ENCODE measurements around the gene APBA2. TPM values are rescaled to one million over a fixed set of nuclear protein-coding genes. Genes with fewer than 3 reads are reported as not detected.

Gene APBA2
- total RNA-seq, 4 donors from 2014 or later, result 1.1 to 2.4 (median 1.3) TPM

- TF ChIP-seq, protein P1, sequence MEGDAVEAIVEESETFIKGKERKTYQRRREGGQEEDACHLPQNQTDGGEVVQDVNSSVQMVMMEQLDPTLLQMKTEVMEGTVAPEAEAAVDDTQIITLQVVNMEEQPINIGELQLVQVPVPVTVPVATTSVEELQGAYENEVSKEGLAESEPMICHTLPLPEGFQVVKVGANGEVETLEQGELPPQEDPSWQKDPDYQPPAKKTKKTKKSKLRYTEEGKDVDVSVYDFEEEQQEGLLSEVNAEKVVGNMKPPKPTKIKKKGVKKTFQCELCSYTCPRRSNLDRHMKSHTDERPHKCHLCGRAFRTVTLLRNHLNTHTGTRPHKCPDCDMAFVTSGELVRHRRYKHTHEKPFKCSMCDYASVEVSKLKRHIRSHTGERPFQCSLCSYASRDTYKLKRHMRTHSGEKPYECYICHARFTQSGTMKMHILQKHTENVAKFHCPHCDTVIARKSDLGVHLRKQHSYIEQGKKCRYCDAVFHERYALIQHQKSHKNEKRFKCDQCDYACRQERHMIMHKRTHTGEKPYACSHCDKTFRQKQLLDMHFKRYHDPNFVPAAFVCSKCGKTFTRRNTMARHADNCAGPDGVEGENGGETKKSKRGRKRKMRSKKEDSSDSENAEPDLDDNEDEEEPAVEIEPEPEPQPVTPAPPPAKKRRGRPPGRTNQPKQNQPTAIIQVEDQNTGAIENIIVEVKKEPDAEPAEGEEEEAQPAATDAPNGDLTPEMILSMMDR (IDR thresholded peaks at IDR 0.05; ENCODE audit: low read depth), result no peak
These were observed 146.5 kb downstream of the APBA2 start for GRCh38 chr15:29032229-29032625.

- TF ChIP-seq, protein P1 (IDR thresholded peaks at IDR 0.05; ENCODE audit: low read depth), result no peak
These were observed 147.0 kb downstream of the APBA2 start for GRCh38 chr15:29032751-29033150.

DNA sequence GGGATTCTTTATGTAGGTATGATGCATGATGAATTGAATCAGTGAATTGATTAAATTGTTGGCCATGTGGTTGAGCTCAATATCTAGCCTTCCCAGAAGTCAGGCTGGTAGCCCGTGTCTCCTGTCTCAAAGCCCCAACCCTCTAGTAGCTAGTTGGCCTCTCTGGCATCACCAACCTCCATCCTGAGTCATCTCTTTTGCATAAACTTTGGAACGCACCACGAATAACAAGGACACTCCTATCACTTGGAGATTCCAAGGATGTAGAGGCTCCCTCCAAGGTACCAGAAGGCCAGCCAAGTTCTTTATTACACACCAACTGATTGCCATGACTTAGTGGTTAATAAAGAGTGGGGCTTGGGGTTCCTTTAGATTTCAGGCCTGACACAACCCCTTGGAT lies 148.4 kb downstream of the APBA2 start:
- TF ChIP-seq, protein P1 (IDR thresholded peaks at IDR 0.05; ENCODE audit: low read depth), result no peak

GRCh38 chr15:29034593-29035335 lies 149.0 kb downstream of the APBA2 start:
- TF ChIP-seq, protein P1 (IDR thresholded peaks at IDR 0.05; ENCODE audit: low read depth), result no peak

DNA sequence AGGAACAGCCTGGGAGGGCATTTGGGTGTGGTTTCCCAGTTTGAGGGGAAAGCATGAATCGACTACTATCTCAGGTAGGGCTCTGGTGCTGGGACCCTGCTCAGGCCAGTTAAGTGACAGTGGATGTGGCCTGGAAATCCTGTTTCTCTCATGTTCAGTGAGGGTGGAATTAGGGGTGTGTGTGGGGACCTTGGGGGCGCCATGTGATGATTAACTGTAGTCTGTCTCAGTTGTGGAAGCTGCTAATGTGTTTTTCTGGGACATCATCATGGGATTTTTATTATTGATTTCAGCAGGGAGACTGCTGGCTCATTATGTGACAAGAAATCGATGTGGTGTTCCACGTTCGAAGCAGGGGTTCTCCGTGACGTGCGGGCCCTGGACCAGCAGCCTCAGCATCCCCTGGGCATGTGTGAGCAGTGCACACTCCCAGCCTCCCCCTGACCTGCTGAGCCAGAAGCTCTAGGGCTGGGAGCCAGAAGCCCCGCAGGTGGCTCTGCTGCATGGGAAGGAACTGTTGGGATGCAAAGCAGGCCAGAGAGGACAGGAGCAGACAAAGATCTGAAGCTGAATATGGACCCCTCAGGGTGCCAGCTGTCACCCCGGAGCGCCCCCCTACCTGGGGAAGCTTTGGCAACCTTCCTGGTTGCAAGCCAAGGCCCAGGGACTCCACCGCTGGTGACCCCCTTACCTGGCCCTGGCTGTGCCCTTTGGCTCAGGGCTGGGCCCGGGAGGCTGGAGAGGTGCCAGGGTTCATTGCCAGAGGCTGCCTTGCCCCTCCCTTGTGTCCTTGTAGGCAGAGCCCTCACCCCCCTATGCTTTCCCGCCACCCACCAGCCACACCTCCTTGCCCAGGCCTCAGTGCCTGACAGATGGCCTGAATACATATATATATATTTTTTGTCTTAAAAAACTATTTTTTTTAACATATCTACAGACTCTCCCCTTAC lies 149.8 kb downstream of the APBA2 start:
- TF ChIP-seq, protein P1 (IDR thresholded peaks at IDR 0.05; ENCODE audit: low read depth), result no peak

DNA sequence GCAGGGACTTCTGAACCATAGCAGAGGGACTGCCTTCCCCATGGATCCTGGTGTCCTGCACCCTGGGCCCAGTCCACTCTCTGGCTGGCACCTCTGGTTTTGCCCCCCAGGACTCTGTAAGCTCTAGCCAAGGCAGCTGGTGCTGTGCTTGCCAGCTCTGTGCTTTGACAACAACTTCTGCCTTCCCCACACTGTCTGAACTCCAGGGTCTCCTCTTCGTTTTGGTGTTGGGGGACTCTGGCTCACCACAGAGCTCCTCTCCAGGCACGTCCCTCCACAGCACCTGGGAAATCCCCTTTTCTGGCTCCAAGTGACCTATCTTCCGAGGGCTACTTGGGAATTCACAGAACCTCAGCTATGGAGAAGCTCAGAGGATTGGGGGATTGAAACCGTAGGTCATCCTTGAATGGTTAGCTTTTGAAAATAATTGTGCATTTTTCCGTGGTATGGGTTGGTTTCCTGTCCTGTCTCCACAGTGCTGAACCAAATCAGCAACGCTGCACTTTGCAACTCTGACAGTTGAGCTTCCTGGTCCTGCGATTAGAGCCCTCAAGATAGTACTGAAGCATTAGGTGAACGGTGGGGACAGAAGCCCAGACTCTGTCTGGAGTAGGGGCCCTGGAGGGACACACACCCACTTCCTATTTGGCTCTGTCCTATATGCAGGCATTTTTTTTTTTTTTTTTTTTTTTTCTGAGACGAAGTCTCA lies 152.4 kb downstream of the APBA2 start:
- TF ChIP-seq, protein P1 (IDR thresholded peaks at IDR 0.05; ENCODE audit: low read depth), result no peak

Data from subcutaneous adipose tissue (tissue), 4 donors.